Measurements from ENCODE around the gene C9orf50. TPM values are rescaled to one million over a fixed set of nuclear protein-coding genes. Genes with fewer than 3 reads are reported as not detected.

The C9orf50 gene
- total and polyA plus RNA-seq, 2 donors = 0.28 TPM; not detected in 1

DNA sequence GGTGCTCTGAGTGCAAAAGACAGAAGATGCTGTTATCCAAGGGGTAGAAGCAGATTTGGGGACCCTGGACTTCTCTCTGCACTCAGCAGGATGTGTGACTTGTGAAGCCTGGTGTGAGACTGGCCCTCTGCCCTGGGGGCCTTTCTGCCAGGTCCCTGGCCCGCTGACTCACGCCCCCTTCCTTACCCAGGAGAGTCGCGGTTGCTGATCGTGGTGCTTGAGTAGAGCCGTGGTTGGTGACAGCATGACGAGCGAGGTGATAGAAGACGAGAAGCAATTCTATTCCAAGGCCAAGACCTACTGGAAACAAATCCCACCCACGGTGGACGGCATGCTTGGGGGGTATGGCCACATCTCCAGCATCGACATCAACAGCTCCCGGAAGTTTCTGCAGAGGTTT lies 11.6 kb upstream of the C9orf50 start:
- Histone ChIP-seq H3K36me3 (ENCODE audit: insufficient read depth) (peaks cover 4% of the 10 kb centered on the region), H3K4me3 (ENCODE audit: low read depth, low read length) (no peak overlapping the region), H3K27ac (ENCODE audit: low read depth) (no peak overlapping the region), H3K4me1 (ENCODE audit: insufficient read depth) (no peaks in the 10 kb centered on the region)
- 57% methylated on average over 13 of the region's 13 CpGs for WGBS
- DNase-seq (ENCODE audit: extremely low spot score) = no peak

DNA sequence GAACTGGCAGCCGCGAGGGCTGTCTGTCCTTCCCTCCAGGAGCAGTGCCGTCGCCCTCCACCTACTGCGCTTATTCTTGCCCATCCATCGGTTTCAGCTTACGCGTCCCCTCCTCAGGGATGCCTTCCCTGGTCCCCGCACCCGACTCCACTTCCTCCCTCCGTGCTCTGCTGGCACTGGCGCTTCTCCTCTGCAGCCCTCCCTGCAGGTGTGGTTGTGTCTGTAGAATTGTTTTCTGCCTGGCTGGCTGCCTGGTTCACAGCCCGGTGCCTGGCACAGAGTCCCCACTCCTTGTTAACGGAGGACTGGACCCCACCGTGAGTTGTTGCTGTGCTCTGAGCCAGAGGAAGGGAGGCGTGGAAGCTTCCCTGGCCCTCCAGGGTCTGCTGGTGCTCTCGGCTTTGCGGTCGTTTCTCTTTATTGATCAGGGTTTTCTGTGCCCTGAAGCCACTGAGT lies 10.8 kb upstream of the C9orf50 start:
- Histone ChIP-seq H3K4me3 (ENCODE audit: low read depth, low read length) (no peak overlapping the region), H3K27ac (ENCODE audit: low read depth) (no peak overlapping the region), H3K36me3 (ENCODE audit: insufficient read depth) (peaks cover 4% of the 10 kb centered on the region), H3K4me1 (ENCODE audit: insufficient read depth) (no peaks in the 10 kb centered on the region)
- no peak for DNase-seq (ENCODE audit: extremely low spot score)
- whole genome bisulfite sequencing = 79% methylated on average over 19 of the region's 19 CpGs

DNA sequence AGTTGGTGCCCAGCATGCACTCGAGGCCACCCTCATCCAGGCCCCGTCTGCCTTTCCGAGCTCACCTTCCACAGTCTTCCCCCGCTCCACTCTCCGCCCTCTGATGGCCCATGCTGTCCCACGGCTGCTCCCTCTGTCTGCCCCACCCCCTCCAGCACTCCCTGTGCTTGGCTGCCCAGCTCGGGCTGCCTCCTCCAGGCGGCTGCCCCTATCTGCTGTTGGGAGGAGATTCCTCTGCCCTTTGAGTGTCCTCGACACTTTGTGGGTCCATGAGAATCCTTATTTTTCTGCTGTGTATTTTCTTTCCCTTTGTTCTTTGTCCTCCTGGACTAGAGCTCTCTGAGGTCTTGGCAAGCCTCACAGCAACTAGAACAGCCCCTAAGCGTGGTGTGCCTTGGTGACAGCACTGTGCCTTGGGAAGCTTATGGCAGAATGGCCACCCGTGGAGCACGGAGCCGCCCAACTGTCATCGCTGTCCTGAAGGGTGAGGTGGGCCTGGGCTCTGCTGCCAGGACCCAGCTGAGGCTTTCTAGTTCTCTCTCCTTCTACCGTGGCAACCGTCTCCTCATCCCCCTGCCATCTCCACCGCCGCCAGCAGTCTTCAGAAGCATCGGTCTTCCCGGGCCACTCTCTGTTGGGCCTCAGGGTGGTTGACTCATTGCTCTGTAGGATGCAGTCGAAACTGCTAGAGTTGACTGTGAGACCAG lies 10.2 kb upstream of the C9orf50 start:
- Histone ChIP-seq H3K4me3 (ENCODE audit: low read depth, low read length) (no peak overlapping the region), H3K27ac (ENCODE audit: low read depth) (no peak overlapping the region), H3K36me3 (ENCODE audit: insufficient read depth) (peaks cover 4% of the 10 kb centered on the region), H3K4me1 (ENCODE audit: insufficient read depth) (no peaks in the 10 kb centered on the region)
- WGBS = 74% methylated on average over 21 of the region's 21 CpGs
- no peak for DNase-seq (ENCODE audit: extremely low spot score)

GRCh38 chr9:129629251-129629820 lies 8.4 kb upstream of the C9orf50 start:
- WGBS = 89% methylated on average over 8 of the region's 8 CpGs
- H3K36me3 ChIP-seq (ENCODE audit: insufficient read depth) = peaks cover 4% of the 10 kb centered on the region
- H3K4me1 ChIP-seq (ENCODE audit: insufficient read depth) = no peaks in the 10 kb centered on the region
- no peak overlapping the region for H3K4me3 ChIP-seq (ENCODE audit: low read depth, low read length)
- no peak for DNase-seq (ENCODE audit: extremely low spot score)
- H3K27ac ChIP-seq (ENCODE audit: low read depth) = no peak overlapping the region

DNA sequence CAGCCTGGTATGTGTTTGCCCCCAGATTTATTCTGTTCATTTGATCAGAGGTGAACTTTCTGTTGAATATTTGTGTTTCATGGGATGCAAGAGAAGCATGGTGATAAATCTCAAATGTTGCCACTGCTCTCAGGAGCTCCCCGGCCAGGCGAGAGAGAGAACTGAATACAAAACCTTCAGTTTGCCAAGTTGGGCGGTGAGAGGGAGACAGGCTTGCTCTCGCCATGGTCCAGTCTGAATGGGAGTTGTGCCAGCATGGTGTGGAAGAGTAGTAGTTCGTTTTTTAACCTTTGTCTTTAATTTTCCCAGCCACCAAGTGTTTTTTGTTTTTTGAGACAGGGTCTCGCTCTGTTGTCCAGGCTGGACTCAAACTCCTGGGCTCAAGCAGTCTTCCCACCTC lies 7.8 kb upstream of the C9orf50 start:
- H3K4me1 ChIP-seq (ENCODE audit: insufficient read depth) = no peaks in the 10 kb centered on the region
- no peak overlapping the region for H3K27ac ChIP-seq (ENCODE audit: low read depth)
- WGBS = 78% methylated on average over 6 of the region's 6 CpGs
- peaks cover 2% of the 10 kb centered on the region for H3K36me3 ChIP-seq (ENCODE audit: insufficient read depth)
- H3K4me3 ChIP-seq (ENCODE audit: low read depth, low read length) = no peak overlapping the region
- DNase-seq (ENCODE audit: extremely low spot score) = no peak

- H3K4me3 ChIP-seq (ENCODE audit: low read depth, low read length) = no peak overlapping the region
- no peaks in the 10 kb centered on the region for H3K36me3 ChIP-seq (ENCODE audit: insufficient read depth)
- no peaks in the 10 kb centered on the region for H3K4me1 ChIP-seq (ENCODE audit: insufficient read depth)
- H3K27ac ChIP-seq (ENCODE audit: low read depth) = no peak overlapping the region
- no peak for DNase-seq (ENCODE audit: extremely low spot score)
- WGBS = 38% methylated on average over 12 of the region's 12 CpGs
These were observed 6.9 kb upstream of the C9orf50 start for GRCh38 chr9:129627556-129628440.

DNA sequence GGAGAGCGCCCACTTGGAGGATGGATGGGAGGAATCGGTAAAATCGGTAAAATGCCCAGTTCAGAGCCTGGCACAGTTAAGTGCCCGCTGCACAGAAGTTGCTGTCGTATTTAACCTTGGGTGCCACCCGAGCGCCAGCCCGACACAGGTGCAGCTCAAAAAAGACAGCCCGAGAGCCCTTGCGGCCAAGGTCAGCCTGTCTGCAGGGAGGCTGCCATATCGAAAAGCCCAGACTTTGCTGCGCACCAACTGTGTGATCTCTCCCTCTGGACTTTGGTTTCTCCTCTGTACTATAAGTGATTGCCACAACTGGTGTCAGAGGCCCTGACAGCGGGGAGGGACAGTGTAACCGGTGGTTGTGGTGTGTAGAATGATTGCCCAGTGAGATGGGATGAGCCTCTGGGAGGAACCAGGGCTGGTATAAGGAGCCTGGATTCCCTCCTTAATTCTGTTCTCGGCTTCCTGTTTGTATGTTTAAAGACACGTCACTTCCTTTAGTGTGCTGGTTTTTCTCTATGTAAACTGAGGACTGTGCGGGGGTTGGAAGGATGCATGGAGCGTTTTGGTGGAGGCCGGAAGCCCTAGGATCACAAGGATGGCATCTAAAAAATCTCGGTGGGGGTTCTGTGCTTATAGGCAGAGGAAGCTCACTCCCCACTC lies 5.9 kb upstream of the C9orf50 start:
- Histone ChIP-seq H3K36me3 (ENCODE audit: insufficient read depth) (no peaks in the 10 kb centered on the region), H3K4me3 (ENCODE audit: low read depth, low read length) (peak overlapping the region; percentile 64), H3K4me1 (ENCODE audit: insufficient read depth) (no peaks in the 10 kb centered on the region), H3K27ac (ENCODE audit: low read depth) (peak overlapping the region; percentile 90)
- no peak for DNase-seq (ENCODE audit: extremely low spot score)
- 2% methylated on average over 20 of the region's 20 CpGs for WGBS

GRCh38 chr9:129626079-129626624 lies 5.3 kb upstream of the C9orf50 start, which contains the start of gene NTMT1:
Gene NTMT1 (plus strand): TSS chr9:129626163. CDS start chr9:129632704, 6,541 bp downstream.
- DNase-seq (ENCODE audit: extremely low spot score) = no peak
- Histone ChIP-seq H3K27ac (ENCODE audit: low read depth) (peak within 1 kb of the TSS; percentile 90), H3K4me1 (ENCODE audit: insufficient read depth) (no peaks in the 10 kb centered on the region), H3K36me3 (ENCODE audit: insufficient read depth) (no peaks in the 10 kb centered on the region), H3K4me3 (ENCODE audit: low read depth, low read length) (peak within 1 kb of the TSS; percentile 64)
- WGBS = under 1% methylated on average over 55 of the region's 55 CpGs

DNA sequence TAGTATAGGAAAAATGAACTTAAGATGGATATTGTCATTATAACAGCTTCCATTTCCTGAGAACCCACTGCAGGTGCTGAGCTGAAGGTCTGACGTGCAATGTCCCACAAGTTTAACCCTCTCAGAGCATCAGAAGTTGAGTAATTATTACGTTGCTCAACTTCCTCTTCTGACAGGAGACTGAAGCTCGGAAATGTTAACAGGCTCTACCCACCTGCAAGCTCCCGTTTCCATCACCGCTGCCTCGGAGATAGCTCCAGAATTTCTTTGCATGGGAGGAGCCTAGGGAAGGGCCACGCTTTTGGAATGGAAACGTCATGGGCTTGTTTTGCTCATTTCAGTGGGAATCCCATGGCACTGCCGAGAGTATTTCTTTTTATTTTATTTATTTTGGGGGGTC lies 4.0 kb upstream of the C9orf50 start:
- no peaks in the 10 kb centered on the region for H3K4me1 ChIP-seq (ENCODE audit: insufficient read depth)
- 50% methylated on average over 9 of the region's 9 CpGs for WGBS
- no peak overlapping the region for H3K27ac ChIP-seq (ENCODE audit: low read depth)
- no peak for DNase-seq (ENCODE audit: extremely low spot score)
- H3K4me3 ChIP-seq (ENCODE audit: low read depth, low read length) = no peak overlapping the region
- no peaks in the 10 kb centered on the region for H3K36me3 ChIP-seq (ENCODE audit: insufficient read depth)

DNA sequence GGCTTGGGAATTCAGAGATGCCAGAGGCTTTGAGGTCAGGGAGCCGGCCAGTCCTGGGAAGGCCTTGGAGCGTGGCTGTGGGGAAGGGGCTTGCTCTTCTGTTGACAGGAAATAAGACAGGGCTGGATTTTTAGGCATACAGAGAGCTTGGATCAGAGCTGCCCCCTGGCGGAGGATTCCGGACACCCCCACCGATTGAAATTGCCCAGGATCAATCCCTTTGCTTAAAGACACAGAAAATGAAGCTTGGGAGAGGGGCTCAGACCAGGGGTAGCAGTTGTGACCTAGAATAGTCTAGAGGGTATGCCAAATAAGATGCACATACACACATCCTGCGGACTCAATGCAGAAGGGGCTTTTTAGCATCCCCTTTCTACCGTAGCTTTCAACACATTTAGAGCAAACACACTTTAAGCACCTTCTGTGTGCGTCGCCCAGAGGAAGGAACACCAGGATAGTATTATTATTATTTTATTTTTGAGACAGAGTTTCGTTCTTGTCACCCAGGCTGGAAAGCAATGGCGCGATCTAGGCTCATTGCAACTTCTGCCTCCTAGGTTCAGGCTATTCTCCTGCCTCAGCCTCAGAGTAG lies 3.4 kb upstream of the C9orf50 start:
- Histone ChIP-seq H3K27ac (ENCODE audit: low read depth) (no peak overlapping the region), H3K4me3 (ENCODE audit: low read depth, low read length) (no peak overlapping the region), H3K36me3 (ENCODE audit: insufficient read depth) (no peaks in the 10 kb centered on the region), H3K4me1 (ENCODE audit: insufficient read depth) (no peaks in the 10 kb centered on the region)
- DNase-seq (ENCODE audit: extremely low spot score) = no peak
- WGBS = 45% methylated on average over 12 of the region's 12 CpGs

- no peaks in the 10 kb centered on the region for H3K36me3 ChIP-seq (ENCODE audit: insufficient read depth)
- no peak overlapping the region for H3K27ac ChIP-seq (ENCODE audit: low read depth)
- DNase-seq (ENCODE audit: extremely low spot score) = no peak
- no peaks in the 10 kb centered on the region for H3K4me1 ChIP-seq (ENCODE audit: insufficient read depth)
- H3K4me3 ChIP-seq (ENCODE audit: low read depth, low read length) = no peak overlapping the region
- WGBS = 80% methylated on average over 6 of the region's 6 CpGs
These were observed 2.4 kb upstream of the C9orf50 start for GRCh38 chr9:129623331-129623730.

- Histone ChIP-seq H3K4me1 (ENCODE audit: insufficient read depth) (no peaks in the 10 kb centered on the region), H3K4me3 (ENCODE audit: low read depth, low read length) (peak overlapping the region; percentile 43), H3K27ac (ENCODE audit: low read depth) (no peak overlapping the region), H3K36me3 (ENCODE audit: insufficient read depth) (no peaks in the 10 kb centered on the region)
- under 1% methylated on average over 82 of the region's 82 CpGs for WGBS
- no peak for DNase-seq (ENCODE audit: extremely low spot score)
These were observed 873 bp downstream of the C9orf50 start for GRCh38 chr9:129619787-129620668.

All from urinary bladder (tissue), 4 donors.